Osteoblast (primary cell): Measurements from ENCODE around the gene RUNDC1. TPM values are rescaled to one million over a fixed set of nuclear protein-coding genes. Genes with fewer than 3 reads are reported as not detected.

Experiments used
- DNase-seq: peaks from one replicate; pipeline ENCODE4 v3.0.0; 2011; ENCODE audit warnings: low spot score, mixed read lengths; ENCODE audit not compliant: insufficient read length; ENCODE audit errors: missing footprints
- H2AFZ ChIP-seq: 2 replicates; pipeline ENCODE4 v1.6.0; 2011; ENCODE audit warnings: mild to moderate bottlenecking, low read length
- H3K27ac ChIP-seq: 2 replicates; pipeline ENCODE4 v1.5.1; 2011; ENCODE audit warnings: mild to moderate bottlenecking, low read depth, low read length, moderate library complexity
- H3K27me3 ChIP-seq: 2 replicates; pipeline ENCODE4 v1.6.0; 2012; ENCODE audit warnings: mild to moderate bottlenecking, control low read depth, inconsistent platforms, low read length, moderate library complexity; ENCODE audit not compliant: insufficient read depth
- H3K36me3 ChIP-seq: 2 replicates; pipeline ENCODE4 v1.5.1; 2011; ENCODE audit warnings: mild to moderate bottlenecking, low read length, control low read depth, moderate library complexity; ENCODE audit not compliant: insufficient read depth
- H3K4me1 ChIP-seq: 2 replicates; pipeline ENCODE4 v1.5.1; 2011; ENCODE audit warnings: mild to moderate bottlenecking, low read length, control low read depth, moderate library complexity; ENCODE audit not compliant: insufficient read depth
- H3K4me2 ChIP-seq: 2 replicates; pipeline ENCODE4 v1.6.0; 2011; ENCODE audit warnings: mild to moderate bottlenecking, low read length; ENCODE audit not compliant: insufficient read depth
- H3K4me3 ChIP-seq: fragments of 200-600 bp; sonication (generic); 3 replicates; pipeline ENCODE4 v1.5.1; 2012; ENCODE audit warnings: mild to moderate bottlenecking, low read length, inconsistent platforms; ENCODE audit not compliant: insufficient read depth
- H3K79me2 ChIP-seq: 2 replicates; pipeline ENCODE4 v1.6.0; 2012; ENCODE audit warnings: mild to moderate bottlenecking, low read length, control low read depth, inconsistent platforms; ENCODE audit not compliant: insufficient read depth
- H3K9me3 ChIP-seq: 2 replicates; pipeline ENCODE4 v1.5.1; 2011; ENCODE audit warnings: low read depth, low read length, control low read depth
- H4K20me1 ChIP-seq: 2 replicates; pipeline ENCODE4 v1.6.0; 2012; ENCODE audit warnings: mild to moderate bottlenecking, low read length, control low read depth; ENCODE audit not compliant: insufficient read depth
- CTCF ChIP-seq: IDR thresholded peaks from 2 replicates; pipeline ENCODE4 v1.5.1; 2011; ENCODE audit warnings: mild to moderate bottlenecking, low read depth, low read length, moderate library complexity; ENCODE audit errors: extremely low read depth
- total RNA-seq: library from RNA; depleted of rRNA; stranded (reverse); fragments of >200 nt; gene quantifications from 2 replicates; pipeline ENCODE4 v1.2.3, GENCODE V29; 2012

The RUNDC1 gene
- 8.8 and 10.1 TPM in 2 replicates for total RNA-seq

- Histone ChIP-seq H3K4me1 (peaks cover 17% of the 10 kb centered on the region), H3K79me2 (peaks cover 49% of the 10 kb centered on the region), H3K9me3 (no peaks in the 10 kb centered on the region), H3K27me3 (no peaks in the 10 kb centered on the region), H3K27ac (peak within 1 kb of the TSS; percentile 76), H3K36me3 (peaks cover 4% of the 10 kb centered on the region), H4K20me1 (peaks cover 6% of the 10 kb centered on the region), H3K4me2 (peak within 1 kb of the TSS; percentile 100), H3K4me3 (peak within 1 kb of the TSS; percentile 99), H2AFZ (peak within 1 kb of the TSS; percentile 88)
- peak; percentile 99 for DNase-seq
- no peak for TF ChIP-seq CTCF
These were observed at the start of gene RUNDC1 for GRCh38 chr17:42980274-42980765. Gene RUNDC1, plus strand, starts transcription at chr17:42980565. Its CDS starts 12 bp downstream, at chr17:42980577.

GRCh38 chr17:42937712-42938596 lies 42.4 kb upstream of the RUNDC1 start:
- Histone ChIP-seq H3K79me2 (no peaks in the 10 kb centered on the region), H3K4me3 (no peak overlapping the region), H3K4me2 (peak overlapping the region; percentile 46), H4K20me1 (no peaks in the 10 kb centered on the region), H3K27ac (no peak overlapping the region), H3K4me1 (no peaks in the 10 kb centered on the region), H3K27me3 (peaks cover 8% of the 10 kb centered on the region), H3K9me3 (no peaks in the 10 kb centered on the region), H3K36me3 (no peaks in the 10 kb centered on the region), H2AFZ (peak overlapping the region; percentile 69)
- peak; percentile 77 for TF ChIP-seq CTCF
- peak; percentile 91 for DNase-seq

GRCh38 chr17:42944211-42944610 lies 36.2 kb upstream of the RUNDC1 start:
- Histone ChIP-seq H3K9me3 (no peaks in the 10 kb centered on the region), H3K4me2 (no peak overlapping the region), H2AFZ (no peak overlapping the region), H3K27ac (no peak overlapping the region), H3K4me1 (no peaks in the 10 kb centered on the region), H3K79me2 (no peaks in the 10 kb centered on the region), H3K36me3 (peaks cover 6% of the 10 kb centered on the region), H3K27me3 (no peaks in the 10 kb centered on the region), H4K20me1 (no peaks in the 10 kb centered on the region), H3K4me3 (no peak overlapping the region)
- DNase-seq, result no peak
- no peak for TF ChIP-seq CTCF

- Histone ChIP-seq H3K4me2 (no peak overlapping the region), H3K27me3 (no peaks in the 10 kb centered on the region), H3K9me3 (no peaks in the 10 kb centered on the region), H3K36me3 (peaks cover 24% of the 10 kb centered on the region), H3K4me1 (no peaks in the 10 kb centered on the region), H3K27ac (no peak overlapping the region), H3K4me3 (no peak overlapping the region), H4K20me1 (no peaks in the 10 kb centered on the region), H3K79me2 (no peaks in the 10 kb centered on the region), H2AFZ (no peak overlapping the region)
- no peak for DNase-seq
- TF ChIP-seq CTCF, result no peak
These were observed 33.6 kb upstream of the RUNDC1 start for GRCh38 chr17:42946812-42947211.
